Measurements from ENCODE around the gene GSTO1.

GSTO1 gene

GRCh38 chr10:104251443-104251842 is 3.2 kb upstream of the GSTO1 start:
- DNase-seq (ENCODE audit: low spot score): no peak

- DNase-seq (ENCODE audit: low spot score): no peak
Observed at GRCh38 chr10:104252368-104252767, 2.3 kb upstream of the GSTO1 start.

GRCh38 chr10:104253106-104253505 is 1.6 kb upstream of the GSTO1 start:
- DNase-seq (ENCODE audit: low spot score): peak; percentile 85

GRCh38 chr10:104253606-104254410 is 884 bp upstream of the GSTO1 start:
- no peak for DNase-seq (ENCODE audit: low spot score)

GRCh38 chr10:104255311-104255981 is 754 bp downstream of the GSTO1 start:
- no peak for DNase-seq (ENCODE audit: low spot score)

GRCh38 chr10:104256335-104256961 is 1.8 kb downstream of the GSTO1 start:
- DNase-seq (ENCODE audit: low spot score): no peak

- no peak for DNase-seq (ENCODE audit: low spot score)
Observed at GRCh38 chr10:104257235-104257634, 2.5 kb downstream of the GSTO1 start.

GRCh38 chr10:104258209-104258608 is 3.5 kb downstream of the GSTO1 start:
- no peak for DNase-seq (ENCODE audit: low spot score)

- no peak for DNase-seq (ENCODE audit: low spot score)
Observed at GRCh38 chr10:104259456-104259855, 4.8 kb downstream of the GSTO1 start.

- DNase-seq (ENCODE audit: low spot score): no peak
Observed at GRCh38 chr10:104259999-104260774, 5.5 kb downstream of the GSTO1 start.

GRCh38 chr10:104260775-104261115 is 6.1 kb downstream of the GSTO1 start:
- no peak for DNase-seq (ENCODE audit: low spot score)

GRCh38 chr10:104262055-104262454 is 7.4 kb downstream of the GSTO1 start:
- DNase-seq (ENCODE audit: low spot score): no peak

- no peak for DNase-seq (ENCODE audit: low spot score)
Observed at GRCh38 chr10:104264783-104265182, 10.1 kb downstream of the GSTO1 start.

- DNase-seq (ENCODE audit: low spot score): no peak
Observed at GRCh38 chr10:104267721-104268404, 13.2 kb downstream of the GSTO1 start.

GRCh38 chr10:104268405-104268712 is 13.7 kb downstream of the GSTO1 start:
- no peak for DNase-seq (ENCODE audit: low spot score)

- DNase-seq (ENCODE audit: low spot score): no peak
Observed at GRCh38 chr10:104268713-104269645, 14.3 kb downstream of the GSTO1 start, which contains the start of gene GSTO2. Gene GSTO2 (plus strand): TSS chr10:104269184. CDS start chr10:104274916, 5,732 bp downstream.

- no peak for DNase-seq (ENCODE audit: low spot score)
Observed at GRCh38 chr10:104273286-104273685, 18.6 kb downstream of the GSTO1 start.

GRCh38 chr10:104273899-104274575 is 19.3 kb downstream of the GSTO1 start:
- DNase-seq (ENCODE audit: low spot score): no peak

GRCh38 chr10:104274762-104275721 is 20.4 kb downstream of the GSTO1 start:
- DNase-seq (ENCODE audit: low spot score): peak; percentile 79
